H1 (cell line): ENCODE measurements around the gene MYRF. TPM values are rescaled to one million over a fixed set of nuclear protein-coding genes. Genes with fewer than 3 reads are reported as not detected.

ENCODE experiments used
- CTCF ChIA-PET: fragments of 300-600 bp; sonication (Branson Sonifier 250); formaldehyde crosslinking; loops from one replicate; lab custom pipeline; 2021; ENCODE audit not compliant: partially characterized antibody; lab: Charles Lee
- POLR2A ChIA-PET: fragments of 300-600 bp; sonication (Branson Sonifier 250); formaldehyde crosslinking; loops from one replicate; lab custom pipeline; 2021; ENCODE audit warnings: inconsistent platforms; ENCODE audit not compliant: partially characterized antibody; lab: Charles Lee
- DNase-seq, 2 experiments: peaks; one replicate each; pipeline versions ENCODE4 v3.0.0 to v3.0.0-alpha.2; 2010 to 2022; ENCODE audit warnings: low spot score in 2 of 2, low read depth in 1 of 2, mixed read lengths in 1 of 2
- FAIRE-seq: peaks from 2 replicates; lab custom pipeline; 2011; peaks lifted over from hg19 to GRCh38; lab: Jason Lieb, UNC
- H2AFZ ChIP-seq: 2 replicates; pipeline ENCODE4 v1.8.1; 2012; ENCODE audit warnings: low read length, inconsistent platforms
- H2AK5ac ChIP-seq: 2 replicates; pipeline ENCODE4 v1.6.1; 2013; ENCODE audit warnings: low read depth, low read length
- H2BK120ac ChIP-seq: replicated peaks from 2 replicates; pipeline ENCODE3; 2013; ENCODE audit warnings: low read depth, low read length, inconsistent platforms
- H2BK12ac ChIP-seq: 2 replicates; pipeline ENCODE4 v1.6.1; 2013; ENCODE audit warnings: low read depth, low read length
- H2BK15ac ChIP-seq: 2 replicates; pipeline ENCODE4 v1.6.1; 2013; ENCODE audit warnings: low read length
- H2BK20ac ChIP-seq: 2 replicates; pipeline ENCODE4 v1.6.1; 2013; ENCODE audit warnings: low read length
- H2BK5ac ChIP-seq: 2 replicates; pipeline ENCODE4 v1.6.1; 2013; ENCODE audit warnings: low read depth, low read length
- H3K14ac ChIP-seq: 2 replicates; pipeline ENCODE4 v1.6.1; 2013; ENCODE audit warnings: inconsistent platforms; ENCODE audit not compliant: insufficient read length
- H3K18ac ChIP-seq: 2 replicates; pipeline ENCODE4 v1.6.1; 2013; ENCODE audit warnings: low read length; ENCODE audit errors: extremely low read depth
- H3K23ac ChIP-seq: 2 replicates; pipeline ENCODE4 v1.6.1; 2013; ENCODE audit warnings: inconsistent platforms; ENCODE audit not compliant: insufficient read length
- H3K23me2 ChIP-seq: 2 replicates; pipeline ENCODE4 v1.6.1; 2013; ENCODE audit warnings: low read depth, low read length
- H3K27ac ChIP-seq: 2 replicates; pipeline ENCODE4 v1.6.1; 2011; ENCODE audit warnings: low read depth, low read length, inconsistent platforms
- H3K27me3 ChIP-seq, 4 experiments: replicated peaks in 1 of 4; 1 replicate in 1 of 4; 2 replicates in 3 of 4; pipeline versions ENCODE4 v1.6.1 to v1.8.1; 2011 to 2013; ENCODE audit warnings: low read length in 3 of 4, mild to moderate bottlenecking in 3 of 4, inconsistent platforms in 2 of 4, mixed read lengths in 2 of 4, moderate library complexity in 1 of 4; ENCODE audit not compliant: control insufficient read depth in 3 of 4, insufficient read depth in 3 of 4; ENCODE audit errors: extremely low read depth in 1 of 4
- H3K36me3 ChIP-seq, 4 experiments: 2 replicates each; pipeline versions ENCODE4 v1.6.1 to v1.8.1; 2011 to 2013; ENCODE audit warnings: mild to moderate bottlenecking in 4 of 4, low read length in 3 of 4, moderate library complexity in 2 of 4, control low read depth in 1 of 4, inconsistent platforms in 1 of 4; ENCODE audit not compliant: insufficient read depth in 4 of 4, control insufficient read depth in 2 of 4
- H3K4ac ChIP-seq: replicated peaks from 2 replicates; pipeline ENCODE3; 2013; ENCODE audit warnings: low read length, low read depth, mixed read lengths, inconsistent platforms; ENCODE audit not compliant: insufficient read length
- H3K4me1 ChIP-seq, 4 experiments: replicated peaks in 1 of 4; 1 replicate in 1 of 4; 2 replicates in 3 of 4; pipeline versions ENCODE4 v1.6.1 to v1.8.1; 2011 to 2013; ENCODE audit warnings: low read length in 3 of 4, inconsistent platforms in 2 of 4, mixed read lengths in 1 of 4; ENCODE audit not compliant: insufficient read depth in 4 of 4, control insufficient read depth in 3 of 4
- H3K4me2 ChIP-seq, 2 experiments: 2 replicates each; pipeline versions ENCODE4 v1.6.1 to v1.8.1; 2011 to 2013; ENCODE audit warnings: low read depth in 2 of 2, low read length in 2 of 2, control low read depth in 1 of 2, inconsistent platforms in 1 of 2, mild to moderate bottlenecking in 1 of 2; ENCODE audit not compliant: insufficient read depth in 1 of 2
- H3K4me3 ChIP-seq, 4 experiments: fragments of 200-600, 300-600 bp in 1 of 4; sonication (generic), shearing (Covaris generic), sonication (Bioruptor Twin) in 1 of 4; 2 replicates each; pipeline versions ENCODE4 v1.5.1 to v1.8.1; 2011 to 2016; ENCODE audit warnings: low read length in 4 of 4, low read depth in 3 of 4, control low read depth in 2 of 4, inconsistent platforms in 2 of 4, mild to moderate bottlenecking in 2 of 4, mixed read lengths in 1 of 4, moderate library complexity in 1 of 4; ENCODE audit not compliant: insufficient read depth in 2 of 4; ENCODE audit errors: extremely low read depth in 1 of 4
- H3K56ac ChIP-seq: replicated peaks from 2 replicates; pipeline ENCODE3; 2013; ENCODE audit warnings: low read depth, mild to moderate bottlenecking, mixed read lengths, low read length, inconsistent platforms; ENCODE audit not compliant: insufficient read length
- H3K79me1 ChIP-seq: 2 replicates; pipeline ENCODE4 v1.6.1; 2013; ENCODE audit warnings: low read depth, low read length, control low read depth
- H3K79me2 ChIP-seq, 2 experiments: 2 replicates each; pipeline versions ENCODE4 v1.6.1 to v1.8.1; 2012 to 2013; ENCODE audit warnings: low read length in 2 of 2, mild to moderate bottlenecking in 2 of 2, inconsistent platforms in 1 of 2; ENCODE audit not compliant: insufficient read depth in 2 of 2, control insufficient read depth in 1 of 2
- H3K9ac ChIP-seq, 4 experiments: replicated peaks in 1 of 4; 1 replicate in 1 of 4; 2 replicates in 3 of 4; pipeline versions ENCODE4 v1.6.1 to v1.8.1; 2011 to 2013; ENCODE audit warnings: low read depth in 3 of 4, low read length in 3 of 4, control low read depth in 2 of 4, mild to moderate bottlenecking in 2 of 4, moderate library complexity in 2 of 4, inconsistent platforms in 1 of 4; ENCODE audit errors: extremely low read depth in 1 of 4
- H3K9me3 ChIP-seq, 2 experiments: 2 replicates each; pipeline versions ENCODE4 v1.6.1 to v1.8.1; 2012 to 2013; ENCODE audit warnings: mild to moderate bottlenecking in 2 of 2, moderate library complexity in 2 of 2, control low read depth in 1 of 2, inconsistent platforms in 1 of 2, low read depth in 1 of 2, low read length in 1 of 2, mixed read lengths in 1 of 2; ENCODE audit not compliant: insufficient read depth in 2 of 2
- H4K20me1 ChIP-seq, 2 experiments: replicated peaks in 1 of 2; 2 replicates each; pipeline versions ENCODE3 to v1.8.1; 2011 to 2013; ENCODE audit warnings: inconsistent platforms in 2 of 2, low read length in 2 of 2, mild to moderate bottlenecking in 1 of 2; ENCODE audit not compliant: insufficient read depth in 2 of 2, control insufficient read depth in 1 of 2
- H4K5ac ChIP-seq: 2 replicates; pipeline ENCODE4 v1.6.1; 2013; ENCODE audit warnings: low read length, low read depth, mixed read lengths, inconsistent platforms; ENCODE audit not compliant: insufficient read length
- H4K8ac ChIP-seq: 2 replicates; pipeline ENCODE4 v1.8.0; 2013; ENCODE audit warnings: mild to moderate bottlenecking, moderate library complexity, low read length, inconsistent platforms; ENCODE audit not compliant: insufficient read depth; ENCODE audit errors: extremely low read depth
- H4K91ac ChIP-seq: replicated peaks from 2 replicates; pipeline ENCODE3; 2013; ENCODE audit warnings: low read length, mixed read lengths, inconsistent platforms; ENCODE audit not compliant: insufficient read length
- CTCF ChIP-seq, 3 experiments: IDR thresholded peaks; 1 replicate in 2 of 3; 2 replicates in 1 of 3; pipeline versions ENCODE4 v1.5.1 to v1.6.1; 2011; ENCODE audit warnings: low read length in 3 of 3, mild to moderate bottlenecking in 3 of 3, inconsistent platforms in 2 of 3, low read depth in 1 of 3, moderate library complexity in 1 of 3; ENCODE audit not compliant: insufficient read depth in 1 of 3; ENCODE audit errors: control extremely low read depth in 1 of 3
- EGR1 ChIP-seq: IDR thresholded peaks from 2 replicates; pipeline ENCODE4 v1.6.1; 2011; ENCODE audit warnings: low read depth, low read length, borderline replicate concordance
- POLR2A ChIP-seq, 2 experiments: IDR thresholded peaks; 1 replicate in 1 of 2; 2 replicates in 1 of 2; pipeline ENCODE4 v1.6.1; 2011; ENCODE audit warnings: low read depth in 2 of 2, low read length in 2 of 2, mild to moderate bottlenecking in 2 of 2; ENCODE audit errors: control extremely low read depth in 1 of 2
- POLR2AphosphoS5 ChIP-seq: IDR thresholded peaks from 2 replicates; pipeline ENCODE4 v1.6.1; 2011; ENCODE audit warnings: low read depth, low read length
- RAD21 ChIP-seq, 2 experiments: IDR thresholded peaks in 1 of 2; conservative IDR thresholded peaks in 1 of 2; 2 replicates each; pipeline ENCODE4 v1.6.1; 2011; ENCODE audit warnings: low read depth in 2 of 2, low read length in 2 of 2, improper control_type of control experiment in 1 of 2, inconsistent platforms in 1 of 2, mild to moderate bottlenecking in 1 of 2, moderate library complexity in 1 of 2
- WGBS, 2 experiments: shearing (Covaris generic) in 1 of 2; methylation state at CpG; one replicate each; pipeline versions ENCODE4 v1.1.6 to v1.1.7; 2013 to 2015; ENCODE audit warnings: low lambda C conversion rate in 2 of 2, mixed read lengths in 2 of 2, inconsistent platforms in 1 of 2, low coverage in 1 of 2, missing lambda C conversion rate in 1 of 2; ENCODE audit not compliant: insufficient replicate concordance in 2 of 2, insufficient coverage in 1 of 2, insufficient read length in 1 of 2; ENCODE audit errors: extremely low coverage in 1 of 2, missing lambda C conversion rate in 1 of 2; 5-methylcytosine and 5-hydroxymethylcytosine counted together
- polyA plus RNA-seq, 7 experiments: library from polyadenylated mRNA; depleted of rRNA in 3 of 7; stranded (reverse) in 5 of 7; unstranded in 2 of 7; fragments of >200 nt in 5 of 7; fragments of 200-250 nt in 2 of 7; gene quantifications; 1 replicate in 5 of 7; 2 replicates in 1 of 7; 4 replicates in 1 of 7; pipeline versions ENCODE4 v1.2.1 to v1.2.3, GENCODE V29; 2011 to 2013; ENCODE audit warnings: missing spikeins in 2 of 7, mixed read lengths in 2 of 7
- total RNA-seq: library from RNA; stranded (reverse); fragmentation: NEBNext Ultra II Directional; extraction: Animal tissue kit (Norgen Biotek cat#: 25700); gene quantifications from 2 replicates; pipeline ENCODE4 v1.2.1, GENCODE V29; 2021

Gene MYRF
- total and polyA plus RNA-seq, 2 of the 8 experiments (the other 6 are each of a cell fraction or from before 2014, with no cell fraction given): 6.0 to 6.1 TPM

DNA sequence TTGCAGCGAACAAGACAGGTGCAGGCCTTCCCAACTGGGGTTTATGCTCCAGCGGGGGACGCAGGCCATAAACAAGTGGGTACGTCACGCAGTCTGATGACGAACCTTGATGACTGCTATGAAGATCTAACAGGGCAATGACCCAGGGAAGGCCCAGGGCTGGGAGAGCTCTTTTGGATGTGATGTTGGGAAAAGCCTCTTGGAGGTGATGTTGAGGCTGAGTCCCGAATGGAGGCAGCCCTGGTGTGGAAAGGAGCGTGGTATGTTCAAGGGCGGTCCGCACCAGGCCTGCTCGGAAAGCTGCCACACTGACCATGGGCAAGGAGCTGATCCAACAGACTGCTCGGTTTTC, 81.5 kb downstream of the MYRF start:
- H4K20me1 ChIP-seq: peaks cover 21 to 47% of the 10 kb centered on the region in 2 experiments
- TF ChIP-seq EGR1 (no peak), POLR2AphosphoS5 (0 out of 2 replicates have a peak, but pooled peaks have one; percentile 4), CTCF (IDR thresholded peaks at IDR 0.05; ENCODE audit: control extremely low read depth in 1 of 3, insufficient read depth in 1 of 3, low read depth in 1 of 3, low read length in 3 of 3) (peak in 1 of 3 experiments; percentile 21; a peak in 1 of 4 replicates), RAD21 (IDR thresholded peaks at IDR 0.05 in 1 of 2, conservative IDR thresholded peaks at IDR 0.05 in 1 of 2; ENCODE audit: low read depth in 2 of 2, low read length in 2 of 2) (peak in 1 of 2 experiments; percentile 20; a peak in 1 of 4 replicates), POLR2A (IDR thresholded peaks at IDR 0.05; ENCODE audit: control extremely low read depth in 1 of 2, low read depth in 2 of 2, low read length in 2 of 2) (0 out of 3 replicates have a peak, but pooled peaks of 1 of the 2 experiments have one; percentile 9)
- H3K23me2 ChIP-seq: peaks cover 7% of the 10 kb centered on the region
- H3K4me1 ChIP-seq: peaks cover 11 to 48% (median 28%) of the 10 kb centered on the region in 4 experiments
- H2AFZ ChIP-seq: no peak overlapping the region
- FAIRE-seq (no peak), DNase-seq (no peak)
- H2BK12ac ChIP-seq: peak overlapping the region; percentile 78; the same call in 1 of the 2 replicates
- peaks cover 25% of the 10 kb centered on the region for H3K79me1 ChIP-seq
- H3K27me3 ChIP-seq: no peaks in the 10 kb centered on the region
- 0 out of 2 replicates have a peak overlapping the region, but pooled peaks have one; percentile 52 for H2BK20ac ChIP-seq
- H3K9ac ChIP-seq: peak overlapping the region in 1 of 4 experiments; percentile 4; a peak in 2 of 7 replicates
- H3K4me2 ChIP-seq: peak overlapping the region; percentile 26 to 46; a peak in 2 of 4 replicates
- no peak overlapping the region for H3K56ac ChIP-seq
- no peak overlapping the region for H2BK120ac ChIP-seq
- peak overlapping the region; percentile 26 for H4K91ac ChIP-seq
- H2AK5ac ChIP-seq: peak overlapping the region; percentile 82
- WGBS, 2 experiments: 91% methylated on average over 12 of the region's 12 CpGs; no CpG with 5 or more reads in 1 of the 2 experiments
- ChIA-PET POLR2A (interaction anchor here (0.7 to 3.0 kb wide), 13 partner anchors 11 to 89 kb away, joined by 3 to 28 read pairs (median 5); partner anchors contain the start of genes FADS1, FEN1 and TMEM258), CTCF (interaction anchor here (0.8 to 1.8 kb wide), 8 partner anchors 12 to 248 kb away, joined by 3 to 15 read pairs (median 4); partner anchors contain the start of gene FADS1)
- H2BK5ac ChIP-seq: peak overlapping the region; percentile 80
- H3K4ac ChIP-seq: no peak overlapping the region
- no peaks in the 10 kb centered on the region for H3K9me3 ChIP-seq
- H2BK15ac ChIP-seq: peak overlapping the region; percentile 96; the same call in 1 of the 2 replicates
- H4K8ac ChIP-seq: no peak overlapping the region
- H3K27ac ChIP-seq: peak overlapping the region; percentile 73; the same call in 1 of the 2 replicates
- peak overlapping the region; percentile 85; the same call in 1 of the 2 replicates for H3K18ac ChIP-seq
- peaks cover 29 to 87% of the 10 kb centered on the region in 2 experiments for H3K79me2 ChIP-seq
- H3K14ac ChIP-seq: no peak overlapping the region
- no peak overlapping the region for H3K23ac ChIP-seq
- no peak overlapping the region for H4K5ac ChIP-seq
- H3K36me3 ChIP-seq: peaks cover 6 to 24% (median 12%) of the 10 kb centered on the region in 4 experiments; a peak in 7 of 8 replicates
- H3K4me3 ChIP-seq: no peak overlapping the region
